Neuronal stem cell (in vitro differentiated cells): ENCODE results near the gene OBSCN.

Experiments
- DNase-seq: peaks from one replicate; pipeline ENCODE4 v3.0.0-alpha.2; 2013; ENCODE audit warnings: low spot score
- H2AFZ ChIP-seq: one replicate; pipeline ENCODE4 v1.6.1; 2013; ENCODE audit warnings: mild to moderate bottlenecking, low read length, inconsistent platforms
- H2AK5ac ChIP-seq: 2 replicates; pipeline ENCODE4 v1.6.1; 2013; ENCODE audit warnings: low read depth, mild to moderate bottlenecking, inconsistent platforms, low read length, moderate library complexity, mixed read lengths
- H2BK120ac ChIP-seq: 2 replicates; pipeline ENCODE4 v1.6.1; 2013; ENCODE audit warnings: low read depth, mild to moderate bottlenecking, inconsistent platforms, low read length, moderate library complexity, mixed read lengths
- H2BK12ac ChIP-seq: one replicate; pipeline ENCODE4 v1.6.1; 2013; ENCODE audit warnings: low read length, inconsistent platforms
- H2BK15ac ChIP-seq: 2 replicates; pipeline ENCODE4 v1.6.1; 2013; ENCODE audit warnings: mild to moderate bottlenecking, low read length, inconsistent platforms, mixed read lengths
- H2BK5ac ChIP-seq: one replicate; pipeline ENCODE4 v1.6.1; 2013; ENCODE audit warnings: inconsistent platforms, mild to moderate bottlenecking, low read length, moderate library complexity
- H3K14ac ChIP-seq: one replicate; pipeline ENCODE4 v1.6.1; 2013; ENCODE audit warnings: low read length, inconsistent platforms
- H3K18ac ChIP-seq: 2 replicates; pipeline ENCODE4 v1.6.1; 2013; ENCODE audit warnings: low read length, inconsistent platforms
- H3K23ac ChIP-seq: 2 replicates; pipeline ENCODE4 v1.6.1; 2013; ENCODE audit warnings: low read depth, mild to moderate bottlenecking, mixed read lengths, low read length, inconsistent platforms; ENCODE audit not compliant: poor library complexity
- H3K27ac ChIP-seq: replicated peaks from 3 replicates; pipeline ENCODE4 v1.5.1; 2013; ENCODE audit warnings: low read length, inconsistent platforms
- H3K27me3 ChIP-seq, 3 experiments: 2 replicates each; pipeline ENCODE4 v1.6.1; 2013; ENCODE audit warnings: low read length in 3 of 3, mild to moderate bottlenecking in 2 of 3, inconsistent platforms in 1 of 3, low read depth in 1 of 3, mixed read lengths in 1 of 3, moderate library complexity in 1 of 3; ENCODE audit not compliant: control insufficient read depth in 3 of 3, insufficient read depth in 3 of 3
- H3K36me3 ChIP-seq, 2 donors: replicated peaks in 1 of 2; 2 replicates each; pipeline ENCODE4 v1.6.1; 2013; ENCODE audit warnings: low read length in 2 of 2; ENCODE audit not compliant: control insufficient read depth in 2 of 2, insufficient read depth in 2 of 2
- H3K4ac ChIP-seq: 2 replicates; pipeline ENCODE4 v1.6.1; 2013; ENCODE audit warnings: inconsistent platforms, mild to moderate bottlenecking, low read length, moderate library complexity
- H3K4me1 ChIP-seq, 2 donors: 1 replicate in 1 of 2; 2 replicates in 1 of 2; pipeline ENCODE4 v1.6.1; 2013; ENCODE audit warnings: low read length in 2 of 2, low read depth in 1 of 2; ENCODE audit not compliant: control insufficient read depth in 2 of 2, insufficient read depth in 1 of 2
- H3K4me2 ChIP-seq: one replicate; pipeline ENCODE4 v1.6.1; 2013; ENCODE audit warnings: mild to moderate bottlenecking, low read length, inconsistent platforms; ENCODE audit not compliant: insufficient read depth, poor library complexity, severe bottlenecking
- H3K4me3 ChIP-seq, 2 donors: 2 replicates each; pipeline ENCODE4 v1.5.1; 2013; ENCODE audit warnings: low read length in 2 of 2, mild to moderate bottlenecking in 2 of 2, inconsistent platforms in 1 of 2, moderate library complexity in 1 of 2
- H3K79me1 ChIP-seq: one replicate; pipeline ENCODE4 v1.6.1; 2013; ENCODE audit warnings: low read depth, mild to moderate bottlenecking, inconsistent platforms, low read length, moderate library complexity
- H3K9ac ChIP-seq: one replicate; pipeline ENCODE4 v1.6.1; 2013; ENCODE audit warnings: mild to moderate bottlenecking, low read depth, low read length, inconsistent platforms; ENCODE audit not compliant: poor library complexity
- H3K9me3 ChIP-seq, 2 donors: replicated peaks in 1 of 2; 2 replicates each; pipeline versions ENCODE3 to v1.6.1; 2013; ENCODE audit warnings: low read length in 2 of 2, mild to moderate bottlenecking in 2 of 2, inconsistent platforms in 1 of 2, low read depth in 1 of 2, mixed read lengths in 1 of 2, moderate library complexity in 1 of 2; ENCODE audit not compliant: control insufficient read depth in 2 of 2, insufficient read depth in 1 of 2
- H4K8ac ChIP-seq: one replicate; pipeline ENCODE4 v1.6.1; 2013; ENCODE audit warnings: low read depth, mild to moderate bottlenecking, inconsistent platforms, low read length, moderate library complexity
- H4K91ac ChIP-seq: one replicate; pipeline ENCODE4 v1.6.1; 2013; ENCODE audit warnings: low read length, low read depth, mild to moderate bottlenecking, inconsistent platforms; ENCODE audit not compliant: poor library complexity
- WGBS, 2 donors: extraction: QIAGEN DNeasy Blood & Tissue Kit; methylation state at CpG; one replicate each; pipeline ENCODE4 v1.1.7; 2013; ENCODE audit warnings: missing lambda C conversion rate in 2 of 2, mixed read lengths in 1 of 2; ENCODE audit not compliant: insufficient read length in 2 of 2, insufficient replicate concordance in 1 of 2; ENCODE audit errors: extremely low coverage in 2 of 2; 5-methylcytosine and 5-hydroxymethylcytosine counted together

Gene OBSCN

DNA sequence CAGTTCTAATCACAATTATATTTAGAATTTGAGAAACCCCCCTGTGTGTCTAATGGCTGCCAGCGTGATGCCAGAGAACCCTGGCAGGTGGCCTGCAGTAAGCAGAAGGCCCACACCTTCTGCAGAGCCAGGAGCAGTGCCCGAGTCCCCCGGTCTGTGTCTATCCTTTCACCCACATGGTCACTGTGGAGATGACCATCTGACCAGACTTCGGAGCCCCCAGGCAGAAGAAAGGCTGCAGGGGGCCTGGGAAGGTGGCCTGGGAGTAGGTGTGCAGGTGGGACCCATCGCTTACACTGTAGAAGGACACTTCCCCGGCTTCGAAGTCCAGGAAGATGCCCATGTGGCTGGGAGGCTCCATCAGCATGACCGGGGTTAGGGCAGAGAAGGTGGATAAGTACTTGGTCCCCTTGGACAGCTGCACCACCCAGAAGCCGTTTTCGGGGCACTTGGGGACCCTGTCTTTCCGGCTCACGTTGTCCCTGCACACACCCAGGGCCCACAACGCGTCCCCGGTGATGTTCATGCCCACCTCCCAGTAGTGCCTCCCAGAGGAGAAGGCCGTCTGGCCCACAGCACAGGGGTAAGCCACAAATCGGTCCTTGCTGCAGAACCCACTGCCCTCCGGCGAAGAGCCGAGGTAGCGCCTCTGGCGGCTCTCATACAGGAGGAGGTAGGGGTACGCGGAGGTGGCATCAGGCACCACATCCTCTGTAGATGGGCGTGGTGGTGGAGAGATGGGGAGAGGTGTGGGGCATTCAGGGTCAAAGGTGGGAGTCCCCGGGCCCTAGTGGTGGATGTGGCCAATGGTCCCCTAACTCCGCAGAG is 200.4 kb downstream of the OBSCN start:
- Histone ChIP-seq H3K4me1 (peaks cover 18 to 24% of the 10 kb centered on the region in 2 donors), H3K23ac (no peak overlapping the region), H2BK5ac (no peak overlapping the region), H3K4ac (no peak overlapping the region), H3K79me1 (peaks cover 7% of the 10 kb centered on the region), H3K4me2 (peak overlapping the region; percentile 96), H3K14ac (no peak overlapping the region), H3K9ac (no peak overlapping the region), H3K27me3 (no peaks in the 10 kb centered on the region), H2AFZ (no peak overlapping the region), H3K4me3 (peak overlapping the region; percentile 22 to 100), H2BK12ac (no peak overlapping the region), H3K36me3 (peaks cover 10 to 34% of the 10 kb centered on the region in 2 donors), H3K9me3 (no peaks in the 10 kb centered on the region), H3K27ac (no peak overlapping the region), H2AK5ac (peak overlapping the region; percentile 1), H2BK15ac (peak overlapping the region; percentile 1), H3K18ac (peak overlapping the region; percentile 60), H2BK120ac (peak overlapping the region; percentile 29), H4K91ac (no peak overlapping the region), H4K8ac (no peak overlapping the region)
- WGBS, 2 donors: no CpG with 5 or more reads among the region's 27 CpGs
- no peak for DNase-seq

DNA sequence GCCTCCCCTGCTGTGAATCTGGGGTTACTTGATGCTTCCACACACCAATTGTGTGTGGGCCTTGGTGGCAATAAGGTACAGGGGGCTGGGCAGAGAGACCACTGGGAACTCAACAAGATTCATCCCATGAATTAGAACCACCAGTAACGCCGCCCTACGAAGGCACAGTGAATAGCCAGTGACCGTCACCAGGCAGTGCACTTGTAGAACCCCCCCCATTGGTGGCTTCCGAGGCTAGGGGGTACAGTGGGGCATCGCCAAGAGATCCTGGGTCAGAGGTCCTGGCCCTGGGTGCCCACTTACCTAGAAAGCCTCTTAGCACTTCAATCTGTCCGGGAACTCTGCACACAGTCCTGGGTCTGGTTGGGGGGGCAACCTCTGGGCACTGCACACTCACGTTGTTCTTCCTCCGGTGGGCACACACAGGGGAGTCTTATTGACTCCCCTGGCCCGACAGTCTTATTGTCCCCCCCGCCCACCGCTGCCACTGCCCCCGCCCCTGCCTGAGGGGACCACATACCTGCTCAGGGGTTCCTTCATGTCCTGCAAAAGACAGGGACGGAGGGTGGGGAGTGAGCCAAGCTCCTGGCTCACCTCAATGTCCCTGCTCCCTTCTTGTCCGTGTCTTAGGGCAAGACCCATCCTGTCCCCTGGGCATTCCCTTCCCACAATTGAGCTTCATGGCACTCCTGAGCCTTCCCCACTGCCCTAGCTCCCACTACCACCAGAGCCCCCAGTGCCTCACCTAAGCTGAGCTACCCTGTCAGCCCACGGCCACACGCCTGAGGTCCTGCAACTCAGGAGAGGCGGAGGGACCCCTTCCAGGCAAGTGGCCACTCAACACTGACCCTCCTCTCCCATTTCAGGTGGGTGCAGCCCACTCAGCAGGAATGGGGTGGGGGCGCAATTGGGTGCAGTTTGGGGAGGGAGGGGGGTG is 201.3 kb downstream of the OBSCN start:
- no CpG with 5 or more reads among the region's 19 CpGs for WGBS, 2 donors
- Histone ChIP-seq H3K27me3 (no peaks in the 10 kb centered on the region), H3K27ac (no peak overlapping the region), H3K23ac (peak overlapping the region; percentile 78), H2AK5ac (peak overlapping the region; percentile 1), H4K8ac (no peak overlapping the region), H3K4me1 (peaks cover 18 to 25% of the 10 kb centered on the region in 2 donors), H3K18ac (no peak overlapping the region), H2BK120ac (no peak overlapping the region), H3K36me3 (peaks cover 14 to 32% of the 10 kb centered on the region in 2 donors), H2BK12ac (no peak overlapping the region), H3K79me1 (peaks cover 7% of the 10 kb centered on the region), H3K14ac (no peak overlapping the region), H3K4me3 (peak overlapping the region in 1 of 2 donors; percentile 100), H2BK5ac (no peak overlapping the region), H4K91ac (no peak overlapping the region), H2BK15ac (peak overlapping the region; percentile 32), H2AFZ (no peak overlapping the region), H3K4ac (no peak overlapping the region), H3K4me2 (no peak overlapping the region), H3K9ac (no peak overlapping the region), H3K9me3 (peaks cover 0 to 3% of the 10 kb centered on the region in 2 donors)
- DNase-seq: no peak

DNA sequence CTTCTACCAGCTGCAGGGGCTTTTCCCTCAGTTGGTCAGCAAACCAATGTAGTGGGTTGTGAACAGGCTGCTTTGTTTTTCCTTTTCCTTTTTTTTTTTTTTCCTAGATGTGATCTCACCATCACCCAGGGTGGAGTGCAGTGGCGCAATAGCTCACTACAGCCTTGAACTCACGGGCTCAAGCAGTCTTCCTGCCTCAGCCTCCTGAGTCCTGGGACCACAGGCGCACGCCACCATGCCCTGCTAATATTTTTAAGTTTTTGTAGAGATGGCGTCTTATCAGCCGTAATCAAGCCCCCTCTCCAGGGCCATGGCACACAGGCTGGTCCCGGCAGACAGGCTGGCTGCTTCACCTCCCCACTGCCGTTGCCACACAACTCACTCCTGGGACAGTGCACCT is 202.2 kb downstream of the OBSCN start:
- Histone ChIP-seq H3K23ac (no peak overlapping the region), H4K8ac (no peak overlapping the region), H3K4me1 (peaks cover 13 to 22% of the 10 kb centered on the region in 2 donors), H2AFZ (no peak overlapping the region), H2BK12ac (no peak overlapping the region), H2BK5ac (no peak overlapping the region), H3K18ac (no peak overlapping the region), H3K27me3 (no peaks in the 10 kb centered on the region), H3K4me3 (no peak overlapping the region), H3K36me3 (peaks cover 14 to 23% of the 10 kb centered on the region in 2 donors), H2BK120ac (no peak overlapping the region), H3K9ac (no peak overlapping the region), H3K14ac (no peak overlapping the region), H2AK5ac (no peak overlapping the region), H3K27ac (no peak overlapping the region), H3K79me1 (peaks cover 7% of the 10 kb centered on the region), H3K4me2 (no peak overlapping the region), H3K9me3 (peaks cover 0 to 3% of the 10 kb centered on the region in 2 donors), H3K4ac (no peak overlapping the region), H2BK15ac (no peak overlapping the region), H4K91ac (no peak overlapping the region)
- WGBS, 2 donors: no CpG with 5 or more reads among the region's 8 CpGs
- DNase-seq: no peak

DNA sequence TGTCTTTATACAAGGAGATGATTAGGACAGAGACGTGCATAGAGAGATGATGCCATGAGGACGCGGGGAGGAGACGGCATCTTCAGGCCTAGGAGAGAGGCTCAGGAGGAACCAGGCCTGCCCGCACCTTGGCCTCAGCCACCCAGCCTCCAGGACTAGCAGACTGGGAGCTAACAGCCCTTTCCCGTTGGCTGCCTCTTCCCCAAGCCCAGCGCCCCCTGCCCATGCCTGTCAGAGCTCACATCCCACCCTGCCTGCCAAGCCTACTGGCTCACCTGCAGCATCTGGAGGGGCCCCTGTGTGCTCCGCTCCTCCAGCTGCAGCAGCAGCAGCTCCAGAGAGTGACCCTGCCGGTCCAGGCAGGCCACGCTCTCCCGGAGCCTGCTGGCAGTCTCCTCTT is 202.8 kb downstream of the OBSCN start:
- Histone ChIP-seq H4K91ac (no peak overlapping the region), H3K79me1 (peaks cover 9% of the 10 kb centered on the region), H3K4me1 (peaks cover 6 to 19% of the 10 kb centered on the region in 2 donors), H3K27me3 (peaks cover 0 to 2% (median 0%) of the 10 kb centered on the region in 3 experiments), H3K9me3 (peaks cover 0 to 3% of the 10 kb centered on the region in 2 donors), H4K8ac (no peak overlapping the region), H2BK15ac (no peak overlapping the region), H3K18ac (no peak overlapping the region), H3K4me3 (no peak overlapping the region), H3K27ac (no peak overlapping the region), H3K14ac (no peak overlapping the region), H3K4me2 (no peak overlapping the region), H3K4ac (no peak overlapping the region), H3K23ac (no peak overlapping the region), H2BK5ac (no peak overlapping the region), H3K36me3 (peaks cover 16 to 21% of the 10 kb centered on the region in 2 donors), H2BK120ac (no peak overlapping the region), H2BK12ac (no peak overlapping the region), H2AFZ (no peak overlapping the region), H2AK5ac (peak overlapping the region; percentile 6), H3K9ac (no peak overlapping the region)
- DNase-seq: no peak
- WGBS, 2 donors: no CpG with 5 or more reads among the region's 11 CpGs
